Measurements from ENCODE around the gene SAFB2. TPM values are rescaled to one million over a fixed set of nuclear protein-coding genes. Genes with fewer than 3 reads are reported as not detected.

SAFB2 gene
- total RNA-seq, 1 experiment from 2014 or later = 76.1 TPM

- Histone ChIP-seq H3K4me2 (ENCODE audit: insufficient read depth, insufficient read length, low read length) (no peak overlapping the region), H2BK120ac (ENCODE audit: low read depth, low read length, poor library complexity, severe bottlenecking) (no peak overlapping the region), H3K27ac (ENCODE audit: insufficient read length, low read depth, low read length) (no peak overlapping the region), H4K91ac (ENCODE audit: insufficient read length, low read depth, low read length) (no peak overlapping the region), H3K56ac (ENCODE audit: insufficient read length, low read depth, low read length) (no peak overlapping the region), H4K8ac (replicated peaks; ENCODE audit: insufficient read length, low read depth, low read length) (no peak overlapping the region), H3K27me3 (ENCODE audit: insufficient read depth, low read length) (no peaks in the 10 kb centered on the region), H3K23ac (ENCODE audit: insufficient read length, low read depth, low read length) (no peak overlapping the region), H4K5ac (ENCODE audit: insufficient read length, low read depth, low read length) (no peak overlapping the region), H3T11ph (ENCODE audit: low read length) (no peak overlapping the region), H3K9ac (ENCODE audit: extremely low read depth, insufficient read length, low read length) (no peak overlapping the region), H3K4me1 (ENCODE audit: insufficient read depth, low read length) (no peaks in the 10 kb centered on the region), H3K18ac (ENCODE audit: insufficient read length, low read depth, low read length) (no peak overlapping the region), H2AFZ (ENCODE audit: low read length) (no peak overlapping the region), H3K4ac (ENCODE audit: low read depth, low read length) (no peak overlapping the region), H2BK5ac (ENCODE audit: insufficient read length, low read length) (no peak overlapping the region), H3K23me2 (ENCODE audit: insufficient read length, low read depth, low read length, poor library complexity, severe bottlenecking) (no peaks in the 10 kb centered on the region), H2AK5ac (ENCODE audit: insufficient read length, low read length) (no peak overlapping the region), H3K14ac (ENCODE audit: insufficient read depth, low read length) (no peak overlapping the region), H3K9me3 (ENCODE audit: control insufficient read depth, low read depth, low read length) (no peaks in the 10 kb centered on the region), H4K20me1 (ENCODE audit: control insufficient read depth, insufficient read depth, insufficient read length) (no peaks in the 10 kb centered on the region), H3K79me2 (ENCODE audit: insufficient read depth, low read length) (peaks cover 12% of the 10 kb centered on the region; the same call in 1 of the 2 replicates), H2BK12ac (ENCODE audit: insufficient read length, low read depth, low read length) (no peak overlapping the region), H2BK20ac (ENCODE audit: low read depth, low read length, poor library complexity, severe bottlenecking) (no peak overlapping the region), H2BK15ac (ENCODE audit: low read depth, low read length) (no peak overlapping the region), H3K79me1 (ENCODE audit: insufficient read depth, low read depth, low read length, poor library complexity, severe bottlenecking) (peaks cover 7% of the 10 kb centered on the region)
- no CpG with 5 or more reads among the region's 2 CpGs for WGBS (ENCODE audit: extremely low coverage, insufficient read length, low lambda C conversion rate)
- H3K9me3 Mint-ChIP-seq = no peaks in the 10 kb centered on the region
- TF ChIP-seq, protein P1, sequence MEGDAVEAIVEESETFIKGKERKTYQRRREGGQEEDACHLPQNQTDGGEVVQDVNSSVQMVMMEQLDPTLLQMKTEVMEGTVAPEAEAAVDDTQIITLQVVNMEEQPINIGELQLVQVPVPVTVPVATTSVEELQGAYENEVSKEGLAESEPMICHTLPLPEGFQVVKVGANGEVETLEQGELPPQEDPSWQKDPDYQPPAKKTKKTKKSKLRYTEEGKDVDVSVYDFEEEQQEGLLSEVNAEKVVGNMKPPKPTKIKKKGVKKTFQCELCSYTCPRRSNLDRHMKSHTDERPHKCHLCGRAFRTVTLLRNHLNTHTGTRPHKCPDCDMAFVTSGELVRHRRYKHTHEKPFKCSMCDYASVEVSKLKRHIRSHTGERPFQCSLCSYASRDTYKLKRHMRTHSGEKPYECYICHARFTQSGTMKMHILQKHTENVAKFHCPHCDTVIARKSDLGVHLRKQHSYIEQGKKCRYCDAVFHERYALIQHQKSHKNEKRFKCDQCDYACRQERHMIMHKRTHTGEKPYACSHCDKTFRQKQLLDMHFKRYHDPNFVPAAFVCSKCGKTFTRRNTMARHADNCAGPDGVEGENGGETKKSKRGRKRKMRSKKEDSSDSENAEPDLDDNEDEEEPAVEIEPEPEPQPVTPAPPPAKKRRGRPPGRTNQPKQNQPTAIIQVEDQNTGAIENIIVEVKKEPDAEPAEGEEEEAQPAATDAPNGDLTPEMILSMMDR (conservative IDR thresholded peaks at IDR 0.05) = no peak
- H3K4me1 Mint-ChIP-seq = peaks cover 0 to 2% of the 10 kb centered on the region in 2 experiments; a peak in 2 of 4 replicates
- peak overlapping the region in 2 of 3 experiments; percentile 34 to 73; a peak in 1 of 7 replicates for H3K27ac Mint-ChIP-seq
- DNase-seq = no peak
- H3K4me3 Mint-ChIP-seq = no peak overlapping the region
- peaks cover 38 to 79% (median 78%) of the 10 kb centered on the region in 3 experiments; a peak in 6 of 7 replicates for H3K36me3 Mint-ChIP-seq (ENCODE audit: insufficient read depth in 1 of 3, low read depth in 3 of 3)
- H3K27me3 Mint-ChIP-seq (ENCODE audit: low read depth) = no peaks in the 10 kb centered on the region
These were observed 21.5 kb upstream of the SAFB2 start for GRCh38 chr19:5644037-5644436.
